Measurements from ENCODE around the gene NOP53.
"Not testable (repeated sequence)": the region's sequence is repeated elsewhere in the genome, so short reads cannot be mapped to it uniquely, and the experiment has no call there.

NOP53 gene

GRCh38 chr19:47718415-47719046 is 26.8 kb upstream of the NOP53 start:
- DNase-seq (ENCODE audit: low read depth in 2 of 2) = not testable (repeated sequence)

GRCh38 chr19:47719047-47719859 is 26.1 kb upstream of the NOP53 start:
- DNase-seq (ENCODE audit: low read depth in 2 of 2) = no peak

- no peak for DNase-seq (ENCODE audit: low read depth in 2 of 2)
Measured at GRCh38 chr19:47720669-47721422, 24.5 kb upstream of the NOP53 start.

GRCh38 chr19:47723581-47723940 is 21.8 kb upstream of the NOP53 start:
- no peak for DNase-seq (ENCODE audit: low read depth in 2 of 2)

GRCh38 chr19:47725759-47726401 is 19.5 kb upstream of the NOP53 start:
- no peak for DNase-seq (ENCODE audit: low read depth in 2 of 2)

GRCh38 chr19:47726467-47726866 is 18.9 kb upstream of the NOP53 start:
- DNase-seq (ENCODE audit: low read depth in 2 of 2) = no peak

GRCh38 chr19:47728295-47728694 is 17.1 kb upstream of the NOP53 start:
- not testable (repeated sequence) for DNase-seq (ENCODE audit: low read depth in 2 of 2)

- no peak for DNase-seq (ENCODE audit: low read depth in 2 of 2)
Measured at GRCh38 chr19:47729468-47729798, 15.9 kb upstream of the NOP53 start.

- no peak for DNase-seq (ENCODE audit: low read depth in 2 of 2)
Measured at GRCh38 chr19:47729799-47730520, 15.4 kb upstream of the NOP53 start.

- DNase-seq (ENCODE audit: low read depth in 2 of 2) = no peak
Measured at GRCh38 chr19:47730521-47730889, 14.8 kb upstream of the NOP53 start.

- no peak for DNase-seq (ENCODE audit: low read depth in 2 of 2)
Measured at GRCh38 chr19:47730910-47731309, 14.4 kb upstream of the NOP53 start.

- no peak for DNase-seq (ENCODE audit: low read depth in 2 of 2)
Measured at GRCh38 chr19:47735131-47735530, 10.2 kb upstream of the NOP53 start.

GRCh38 chr19:47740866-47741519 is 4.4 kb upstream of the NOP53 start:
- DNase-seq (ENCODE audit: low read depth in 2 of 2) = no peak

GRCh38 chr19:47741544-47742140 is 3.7 kb upstream of the NOP53 start:
- no peak for DNase-seq (ENCODE audit: low read depth in 2 of 2)

- DNase-seq (ENCODE audit: low read depth in 2 of 2) = no peak
Measured at GRCh38 chr19:47742634-47743033, 2.7 kb upstream of the NOP53 start.

- not testable (repeated sequence) for DNase-seq (ENCODE audit: low read depth in 2 of 2)
Measured at GRCh38 chr19:47746129-47746528, 783 bp downstream of the NOP53 start.

GRCh38 chr19:47749326-47749725 is 4.0 kb downstream of the NOP53 start:
- DNase-seq (ENCODE audit: low read depth in 2 of 2) = no peak

- no peak for DNase-seq (ENCODE audit: low read depth in 2 of 2)
Measured at GRCh38 chr19:47750752-47751151, 5.4 kb downstream of the NOP53 start.

GRCh38 chr19:47752440-47753211 is 7.3 kb downstream of the NOP53 start:
- no peak for DNase-seq (ENCODE audit: low read depth in 2 of 2)
